H1 (cell line): ENCODE results near the gene CPM. TPM values are rescaled to one million over a fixed set of nuclear protein-coding genes. Genes with fewer than 3 reads are reported as not detected.

Source experiments
- CTCF ChIA-PET: fragments of 300-600 bp; sonication (Branson Sonifier 250); formaldehyde crosslinking; loops from one replicate; lab custom pipeline; 2021; ENCODE audit not compliant: partially characterized antibody; lab: Charles Lee
- POLR2A ChIA-PET: fragments of 300-600 bp; sonication (Branson Sonifier 250); formaldehyde crosslinking; loops from one replicate; lab custom pipeline; 2021; ENCODE audit warnings: inconsistent platforms; ENCODE audit not compliant: partially characterized antibody; lab: Charles Lee
- DNase-seq, 2 experiments: peaks; one replicate each; pipeline versions ENCODE4 v3.0.0 to v3.0.0-alpha.2; 2010 to 2022; ENCODE audit warnings: low spot score in 2 of 2, low read depth in 1 of 2, mixed read lengths in 1 of 2
- FAIRE-seq: peaks from 2 replicates; lab custom pipeline; 2011; peaks lifted over from hg19 to GRCh38; lab: Jason Lieb, UNC
- H2AFZ ChIP-seq: 2 replicates; pipeline ENCODE4 v1.8.1; 2012; ENCODE audit warnings: low read length, inconsistent platforms
- H2AK5ac ChIP-seq: 2 replicates; pipeline ENCODE4 v1.6.1; 2013; ENCODE audit warnings: low read depth, low read length
- H2BK120ac ChIP-seq: replicated peaks from 2 replicates; pipeline ENCODE3; 2013; ENCODE audit warnings: low read depth, low read length, inconsistent platforms
- H2BK12ac ChIP-seq: 2 replicates; pipeline ENCODE4 v1.6.1; 2013; ENCODE audit warnings: low read depth, low read length
- H2BK15ac ChIP-seq: 2 replicates; pipeline ENCODE4 v1.6.1; 2013; ENCODE audit warnings: low read length
- H2BK20ac ChIP-seq: 2 replicates; pipeline ENCODE4 v1.6.1; 2013; ENCODE audit warnings: low read length
- H2BK5ac ChIP-seq: 2 replicates; pipeline ENCODE4 v1.6.1; 2013; ENCODE audit warnings: low read depth, low read length
- H3K14ac ChIP-seq: 2 replicates; pipeline ENCODE4 v1.6.1; 2013; ENCODE audit warnings: inconsistent platforms; ENCODE audit not compliant: insufficient read length
- H3K18ac ChIP-seq: 2 replicates; pipeline ENCODE4 v1.6.1; 2013; ENCODE audit warnings: low read length; ENCODE audit errors: extremely low read depth
- H3K23ac ChIP-seq: 2 replicates; pipeline ENCODE4 v1.6.1; 2013; ENCODE audit warnings: inconsistent platforms; ENCODE audit not compliant: insufficient read length
- H3K23me2 ChIP-seq: 2 replicates; pipeline ENCODE4 v1.6.1; 2013; ENCODE audit warnings: low read depth, low read length
- H3K27ac ChIP-seq: 2 replicates; pipeline ENCODE4 v1.6.1; 2011; ENCODE audit warnings: low read depth, low read length, inconsistent platforms
- H3K27me3 ChIP-seq, 4 experiments: replicated peaks in 1 of 4; 1 replicate in 1 of 4; 2 replicates in 3 of 4; pipeline versions ENCODE4 v1.6.1 to v1.8.1; 2011 to 2013; ENCODE audit warnings: low read length in 3 of 4, mild to moderate bottlenecking in 3 of 4, inconsistent platforms in 2 of 4, mixed read lengths in 2 of 4, moderate library complexity in 1 of 4; ENCODE audit not compliant: control insufficient read depth in 3 of 4, insufficient read depth in 3 of 4; ENCODE audit errors: extremely low read depth in 1 of 4
- H3K36me3 ChIP-seq, 4 experiments: 2 replicates each; pipeline versions ENCODE4 v1.6.1 to v1.8.1; 2011 to 2013; ENCODE audit warnings: mild to moderate bottlenecking in 4 of 4, low read length in 3 of 4, moderate library complexity in 2 of 4, control low read depth in 1 of 4, inconsistent platforms in 1 of 4; ENCODE audit not compliant: insufficient read depth in 4 of 4, control insufficient read depth in 2 of 4
- H3K4ac ChIP-seq: replicated peaks from 2 replicates; pipeline ENCODE3; 2013; ENCODE audit warnings: low read length, low read depth, mixed read lengths, inconsistent platforms; ENCODE audit not compliant: insufficient read length
- H3K4me1 ChIP-seq, 4 experiments: replicated peaks in 1 of 4; 1 replicate in 1 of 4; 2 replicates in 3 of 4; pipeline versions ENCODE4 v1.6.1 to v1.8.1; 2011 to 2013; ENCODE audit warnings: low read length in 3 of 4, inconsistent platforms in 2 of 4, mixed read lengths in 1 of 4; ENCODE audit not compliant: insufficient read depth in 4 of 4, control insufficient read depth in 3 of 4
- H3K4me2 ChIP-seq, 2 experiments: 2 replicates each; pipeline versions ENCODE4 v1.6.1 to v1.8.1; 2011 to 2013; ENCODE audit warnings: low read depth in 2 of 2, low read length in 2 of 2, control low read depth in 1 of 2, inconsistent platforms in 1 of 2, mild to moderate bottlenecking in 1 of 2; ENCODE audit not compliant: insufficient read depth in 1 of 2
- H3K4me3 ChIP-seq, 4 experiments: fragments of 200-600, 300-600 bp in 1 of 4; sonication (generic), shearing (Covaris generic), sonication (Bioruptor Twin) in 1 of 4; 2 replicates each; pipeline versions ENCODE4 v1.5.1 to v1.8.1; 2011 to 2016; ENCODE audit warnings: low read length in 4 of 4, low read depth in 3 of 4, control low read depth in 2 of 4, inconsistent platforms in 2 of 4, mild to moderate bottlenecking in 2 of 4, mixed read lengths in 1 of 4, moderate library complexity in 1 of 4; ENCODE audit not compliant: insufficient read depth in 2 of 4; ENCODE audit errors: extremely low read depth in 1 of 4
- H3K56ac ChIP-seq: replicated peaks from 2 replicates; pipeline ENCODE3; 2013; ENCODE audit warnings: low read depth, mild to moderate bottlenecking, mixed read lengths, low read length, inconsistent platforms; ENCODE audit not compliant: insufficient read length
- H3K79me1 ChIP-seq: 2 replicates; pipeline ENCODE4 v1.6.1; 2013; ENCODE audit warnings: low read depth, low read length, control low read depth
- H3K79me2 ChIP-seq, 2 experiments: 2 replicates each; pipeline versions ENCODE4 v1.6.1 to v1.8.1; 2012 to 2013; ENCODE audit warnings: low read length in 2 of 2, mild to moderate bottlenecking in 2 of 2, inconsistent platforms in 1 of 2; ENCODE audit not compliant: insufficient read depth in 2 of 2, control insufficient read depth in 1 of 2
- H3K9ac ChIP-seq, 4 experiments: replicated peaks in 1 of 4; 1 replicate in 1 of 4; 2 replicates in 3 of 4; pipeline versions ENCODE4 v1.6.1 to v1.8.1; 2011 to 2013; ENCODE audit warnings: low read depth in 3 of 4, low read length in 3 of 4, control low read depth in 2 of 4, mild to moderate bottlenecking in 2 of 4, moderate library complexity in 2 of 4, inconsistent platforms in 1 of 4; ENCODE audit errors: extremely low read depth in 1 of 4
- H3K9me3 ChIP-seq, 2 experiments: 2 replicates each; pipeline versions ENCODE4 v1.6.1 to v1.8.1; 2012 to 2013; ENCODE audit warnings: mild to moderate bottlenecking in 2 of 2, moderate library complexity in 2 of 2, control low read depth in 1 of 2, inconsistent platforms in 1 of 2, low read depth in 1 of 2, low read length in 1 of 2, mixed read lengths in 1 of 2; ENCODE audit not compliant: insufficient read depth in 2 of 2
- H4K20me1 ChIP-seq, 2 experiments: replicated peaks in 1 of 2; 2 replicates each; pipeline versions ENCODE3 to v1.8.1; 2011 to 2013; ENCODE audit warnings: inconsistent platforms in 2 of 2, low read length in 2 of 2, mild to moderate bottlenecking in 1 of 2; ENCODE audit not compliant: insufficient read depth in 2 of 2, control insufficient read depth in 1 of 2
- H4K5ac ChIP-seq: 2 replicates; pipeline ENCODE4 v1.6.1; 2013; ENCODE audit warnings: low read length, low read depth, mixed read lengths, inconsistent platforms; ENCODE audit not compliant: insufficient read length
- H4K8ac ChIP-seq: 2 replicates; pipeline ENCODE4 v1.8.0; 2013; ENCODE audit warnings: mild to moderate bottlenecking, moderate library complexity, low read length, inconsistent platforms; ENCODE audit not compliant: insufficient read depth; ENCODE audit errors: extremely low read depth
- H4K91ac ChIP-seq: replicated peaks from 2 replicates; pipeline ENCODE3; 2013; ENCODE audit warnings: low read length, mixed read lengths, inconsistent platforms; ENCODE audit not compliant: insufficient read length
- JUN ChIP-seq: IDR thresholded peaks from 2 replicates; pipeline ENCODE4 v1.6.1; 2011; ENCODE audit warnings: low read depth, mild to moderate bottlenecking, improper control_type of control experiment, low read length
- WGBS, 2 experiments: shearing (Covaris generic) in 1 of 2; methylation state at CpG; one replicate each; pipeline versions ENCODE4 v1.1.6 to v1.1.7; 2013 to 2015; ENCODE audit warnings: low lambda C conversion rate in 2 of 2, mixed read lengths in 2 of 2, inconsistent platforms in 1 of 2, low coverage in 1 of 2, missing lambda C conversion rate in 1 of 2; ENCODE audit not compliant: insufficient replicate concordance in 2 of 2, insufficient coverage in 1 of 2, insufficient read length in 1 of 2; ENCODE audit errors: extremely low coverage in 1 of 2, missing lambda C conversion rate in 1 of 2; 5-methylcytosine and 5-hydroxymethylcytosine counted together
- polyA plus RNA-seq, 7 experiments: library from polyadenylated mRNA; depleted of rRNA in 3 of 7; stranded (reverse) in 5 of 7; unstranded in 2 of 7; fragments of >200 nt in 5 of 7; fragments of 200-250 nt in 2 of 7; gene quantifications; 1 replicate in 5 of 7; 2 replicates in 1 of 7; 4 replicates in 1 of 7; pipeline versions ENCODE4 v1.2.1 to v1.2.3, GENCODE V29; 2011 to 2013; ENCODE audit warnings: missing spikeins in 2 of 7, mixed read lengths in 2 of 7
- total RNA-seq: library from RNA; stranded (reverse); fragmentation: NEBNext Ultra II Directional; extraction: Animal tissue kit (Norgen Biotek cat#: 25700); gene quantifications from 2 replicates; pipeline ENCODE4 v1.2.1, GENCODE V29; 2021

The CPM gene
- total and polyA plus RNA-seq, 2 of the 8 experiments (the other 6 are each of a cell fraction or from before 2014, with no cell fraction given) = 0.33 to 3.1 TPM

- Histone ChIP-seq H4K20me1 (no peaks in the 10 kb centered on the region), H3K27me3 (no peaks in the 10 kb centered on the region), H2AK5ac (no peak overlapping the region), H4K8ac (no peak overlapping the region), H2BK12ac (no peak overlapping the region), H3K23ac (no peak overlapping the region), H4K91ac (no peak overlapping the region), H3K4ac (no peak overlapping the region), H2AFZ (no peak overlapping the region), H3K14ac (no peak overlapping the region), H3K36me3 (no peaks in the 10 kb centered on the region), H2BK15ac (no peak overlapping the region), H3K23me2 (no peaks in the 10 kb centered on the region; the same call in 1 of the 2 replicates), H3K79me1 (no peaks in the 10 kb centered on the region), H2BK20ac (no peak overlapping the region), H3K27ac (no peak overlapping the region), H3K79me2 (no peaks in the 10 kb centered on the region), H3K56ac (no peak overlapping the region), H3K4me3 (no peak overlapping the region), H3K18ac (no peak overlapping the region), H3K9ac (no peak overlapping the region), H3K9me3 (no peaks in the 10 kb centered on the region), H3K4me1 (no peaks in the 10 kb centered on the region), H2BK5ac (no peak overlapping the region), H4K5ac (no peak overlapping the region), H2BK120ac (no peak overlapping the region), H3K4me2 (no peak overlapping the region)
- DNase-seq = no peak
- 95% methylated on average over 4 of the region's 4 CpGs; no CpG with 5 or more reads in 1 of the 2 experiments for WGBS, 2 experiments
- ChIA-PET POLR2A (interaction anchor here (0.9 to 2.1 kb wide), 3 partner anchors 16 to 43 kb away, joined by 3 to 5 read pairs (median 4); partner anchors contain the start of gene MDM2), CTCF (interaction anchor here (0.6 to 2.1 kb wide), 3 partner anchors 12 to 36 kb away, joined by 3 to 9 read pairs (median 3); no protein-coding TSS in a partner anchor)
- no peak for FAIRE-seq
- no peak for TF ChIP-seq JUN
These were observed 82.6 kb downstream of the CPM start for GRCh38 chr12:68850390-68850789.
